B cell (primary cell): ENCODE measurements around the gene HIGD1C.

Experiments
- CTCF ChIP-seq: fragments of 200-600 bp; IDR thresholded peaks from one replicate; pipeline ENCODE4 v1.8.0; 2022; ENCODE audit warnings: antibody characterized with exemption, mild to moderate bottlenecking
- EZH2 ChIP-seq: IDR thresholded peaks from 2 replicates; pipeline ENCODE4 v1.6.1; 2012; ENCODE audit warnings: borderline replicate concordance, low read depth, mild to moderate bottlenecking, moderate library complexity, low read length; ENCODE audit not compliant: insufficient read depth, poor library complexity, severe bottlenecking

GRCh38 chr12:50960130-50960529 is 7.8 kb downstream of the HIGD1C start:
- TF ChIP-seq CTCF: no peak
- TF ChIP-seq EZH2: no peak
